GM19238 (cell line): Measurements from ENCODE around the gene ROBO2.

Source experiments
- DNase-seq: peaks from one replicate; pipeline ENCODE4 v3.0.0; 2011; ENCODE audit warnings: low spot score; ENCODE audit not compliant: insufficient read length

ROBO2 gene

DNA sequence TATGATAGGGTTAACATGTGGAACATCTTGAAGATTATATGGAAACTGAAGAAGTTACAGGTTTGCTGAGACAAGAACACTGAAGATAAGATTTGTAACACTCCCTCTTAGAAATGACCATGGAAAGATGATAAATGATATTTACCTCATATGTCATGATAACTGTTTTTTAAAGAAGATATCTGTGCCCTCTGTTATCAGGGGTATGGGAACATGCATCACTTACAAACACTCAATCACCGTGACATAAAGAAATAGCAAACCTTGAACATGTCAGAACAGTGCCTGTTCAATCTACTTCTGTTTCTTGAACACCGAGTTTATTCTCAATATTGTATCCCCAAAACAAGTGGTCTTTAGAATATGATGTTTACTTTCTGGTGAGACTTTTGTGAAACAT, 149.4 kb downstream of the ROBO2 start:
- no peak for DNase-seq

DNA sequence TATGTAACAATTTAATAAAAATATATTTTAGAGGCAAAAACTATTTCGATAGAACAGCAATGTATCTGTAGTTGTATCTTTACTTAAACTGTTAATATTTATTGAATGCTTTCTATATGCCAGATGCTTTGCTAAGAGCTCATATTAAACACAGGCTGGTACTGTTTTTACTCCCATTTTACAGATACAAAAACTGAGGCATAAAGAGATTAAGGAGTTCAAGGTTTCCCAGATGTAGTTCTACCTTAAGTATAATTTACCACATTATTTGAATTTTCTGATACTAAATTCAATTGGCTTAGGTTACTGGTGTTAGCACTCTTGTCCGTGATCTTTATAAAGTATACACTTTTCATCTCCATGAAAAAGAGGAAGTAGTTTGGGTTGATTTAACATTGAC, 149.8 kb downstream of the ROBO2 start:
- no peak for DNase-seq

GRCh38 chr3:77190374-77190773, 150.5 kb downstream of the ROBO2 start:
- no peak for DNase-seq

- DNase-seq: no peak
These were observed 151.1 kb downstream of the ROBO2 start for GRCh38 chr3:77191014-77191413.

DNA sequence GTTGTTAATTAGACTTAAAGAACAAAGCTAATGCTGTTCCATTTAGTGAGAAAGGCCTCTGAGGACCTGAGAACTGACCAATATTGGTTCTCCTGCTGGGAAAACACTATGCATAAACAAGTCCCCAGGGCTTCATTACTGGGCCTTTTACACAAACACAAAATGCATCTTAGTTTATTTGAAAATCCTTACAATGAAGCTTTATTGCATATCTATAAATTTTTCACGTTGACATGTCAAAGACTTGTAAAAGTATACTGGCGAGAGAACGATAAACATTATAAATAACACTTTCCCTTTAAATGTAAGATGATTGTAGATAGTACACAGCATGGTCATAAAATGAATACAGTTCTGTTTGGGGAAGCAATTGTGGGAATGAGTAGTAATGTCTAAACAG, 151.7 kb downstream of the ROBO2 start:
- no peak for DNase-seq

GRCh38 chr3:77195766-77196545, 156.1 kb downstream of the ROBO2 start:
- DNase-seq: no peak

- DNase-seq: no peak
These were observed 157.5 kb downstream of the ROBO2 start for GRCh38 chr3:77197408-77197807.

- DNase-seq: no peak
These were observed 164.0 kb downstream of the ROBO2 start for GRCh38 chr3:77203851-77204250.

- no peak for DNase-seq
These were observed 164.9 kb downstream of the ROBO2 start for GRCh38 chr3:77204788-77205187.

- no peak for DNase-seq
These were observed 167.9 kb downstream of the ROBO2 start for GRCh38 chr3:77207753-77208152.

GRCh38 chr3:77222701-77223100, 182.8 kb downstream of the ROBO2 start:
- DNase-seq: no peak

DNA sequence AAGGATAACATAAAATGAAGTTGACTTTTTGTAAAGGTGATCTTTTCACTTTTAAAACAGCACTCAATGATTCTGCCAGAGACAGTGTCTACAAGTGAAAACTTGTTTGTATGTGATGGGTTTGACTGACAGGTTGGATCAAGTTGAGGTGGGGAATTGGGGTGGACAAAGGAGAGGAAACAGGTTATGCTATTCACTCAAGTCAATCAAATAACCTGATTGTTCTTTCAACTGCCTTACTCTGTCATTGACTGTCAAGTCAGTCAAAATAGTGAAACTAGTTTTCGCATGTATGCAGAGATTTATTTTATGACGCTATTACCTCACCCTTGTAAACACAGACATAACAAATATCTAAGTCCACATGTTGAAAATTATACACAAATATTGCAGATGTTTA, 187.7 kb downstream of the ROBO2 start:
- no peak for DNase-seq

DNA sequence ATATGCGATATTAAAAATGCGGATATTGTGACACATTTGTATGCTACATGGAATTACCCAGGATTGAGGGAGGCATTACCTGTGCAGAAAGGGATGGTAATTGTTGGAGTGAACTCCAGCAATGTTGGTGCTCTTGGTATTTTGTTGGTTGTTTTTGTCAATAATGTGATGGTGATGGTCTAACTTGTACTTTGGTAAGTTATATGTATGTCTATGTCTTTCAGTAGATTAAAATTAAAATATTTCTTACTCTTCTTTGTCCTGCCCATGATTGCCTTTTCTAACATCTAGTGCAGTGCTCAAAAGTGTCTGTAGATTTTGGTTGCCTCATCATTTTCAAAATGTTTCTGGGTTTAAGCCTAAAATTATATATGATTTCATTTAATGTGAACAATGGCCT, 192.7 kb downstream of the ROBO2 start:
- no peak for DNase-seq

DNA sequence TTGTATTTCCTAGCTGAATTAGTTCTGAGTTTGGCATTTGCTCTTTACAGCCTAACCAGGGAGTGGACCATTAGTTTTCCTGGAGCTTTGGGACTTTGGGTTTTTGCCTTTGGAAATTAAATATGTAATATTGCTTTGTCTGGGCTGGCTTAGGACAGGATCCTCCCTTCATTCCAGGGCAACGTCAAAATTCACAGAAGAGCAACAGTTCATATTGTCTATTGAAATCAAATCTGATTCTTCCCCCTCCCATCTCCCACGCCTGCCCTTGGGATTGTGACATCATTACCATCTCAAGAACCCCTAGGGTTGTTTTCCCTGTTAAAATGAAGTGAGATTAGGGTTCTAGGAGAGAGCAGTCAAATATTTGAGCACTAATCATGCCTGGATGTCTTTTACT, 194.1 kb downstream of the ROBO2 start:
- no peak for DNase-seq

- no peak for DNase-seq
These were observed 196.2 kb downstream of the ROBO2 start for GRCh38 chr3:77236118-77236517.

DNA sequence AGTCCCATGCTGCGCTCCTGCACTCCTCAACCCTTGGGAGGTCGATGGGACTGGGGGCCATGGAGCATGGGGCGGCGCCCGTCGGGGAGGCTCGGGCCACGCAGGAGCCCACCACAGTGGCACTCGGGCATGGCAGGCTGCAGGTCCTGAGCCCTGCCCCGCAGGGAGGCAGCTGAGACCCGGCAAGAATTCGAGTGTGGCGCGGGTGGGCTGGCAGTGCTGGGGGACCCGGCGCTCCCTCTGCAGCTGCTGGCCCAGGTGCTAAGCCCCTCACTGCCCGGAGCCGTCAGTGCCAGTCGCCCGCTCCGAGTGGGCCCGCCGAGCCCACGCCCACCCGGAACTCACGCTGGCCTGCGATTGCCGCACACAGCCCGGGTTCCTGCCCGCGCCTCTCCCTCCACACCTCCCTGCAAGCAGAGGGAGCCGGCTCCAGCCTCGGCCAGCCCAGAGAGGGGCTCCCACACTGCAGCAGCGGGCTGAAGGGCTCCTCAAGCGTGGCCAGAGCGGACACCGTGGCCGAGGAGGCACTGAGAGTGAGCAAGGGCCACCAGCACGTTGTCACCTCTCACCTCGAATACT, 200.3 kb downstream of the ROBO2 start:
- no peak for DNase-seq

- DNase-seq: no peak
These were observed 202.5 kb downstream of the ROBO2 start for GRCh38 chr3:77242371-77242770.

GRCh38 chr3:77244981-77245380, 205.1 kb downstream of the ROBO2 start:
- no peak for DNase-seq

- DNase-seq: no peak
These were observed 207.2 kb downstream of the ROBO2 start for GRCh38 chr3:77247061-77247460.

GRCh38 chr3:77247817-77248216, 207.9 kb downstream of the ROBO2 start:
- no peak for DNase-seq

- no peak for DNase-seq
These were observed 208.5 kb downstream of the ROBO2 start for GRCh38 chr3:77248420-77248819.

GRCh38 chr3:77251136-77251535, 211.2 kb downstream of the ROBO2 start:
- no peak for DNase-seq
